NOMO-1 treated with DMSO at 0.1 percent for 48 hours (cell line): Measurements from ENCODE around the gene PHACTR4.
"Not testable (repeated sequence)": the region's sequence is repeated elsewhere in the genome, so short reads cannot be mapped to it uniquely, and the experiment has no call there.

ENCODE experiments used
- DNase-seq: peaks from one replicate; lab custom pipeline; 2025; ENCODE audit not compliant: unreplicated experiment; lab: John Stamatoyannopoulos, UW

Gene PHACTR4

DNA sequence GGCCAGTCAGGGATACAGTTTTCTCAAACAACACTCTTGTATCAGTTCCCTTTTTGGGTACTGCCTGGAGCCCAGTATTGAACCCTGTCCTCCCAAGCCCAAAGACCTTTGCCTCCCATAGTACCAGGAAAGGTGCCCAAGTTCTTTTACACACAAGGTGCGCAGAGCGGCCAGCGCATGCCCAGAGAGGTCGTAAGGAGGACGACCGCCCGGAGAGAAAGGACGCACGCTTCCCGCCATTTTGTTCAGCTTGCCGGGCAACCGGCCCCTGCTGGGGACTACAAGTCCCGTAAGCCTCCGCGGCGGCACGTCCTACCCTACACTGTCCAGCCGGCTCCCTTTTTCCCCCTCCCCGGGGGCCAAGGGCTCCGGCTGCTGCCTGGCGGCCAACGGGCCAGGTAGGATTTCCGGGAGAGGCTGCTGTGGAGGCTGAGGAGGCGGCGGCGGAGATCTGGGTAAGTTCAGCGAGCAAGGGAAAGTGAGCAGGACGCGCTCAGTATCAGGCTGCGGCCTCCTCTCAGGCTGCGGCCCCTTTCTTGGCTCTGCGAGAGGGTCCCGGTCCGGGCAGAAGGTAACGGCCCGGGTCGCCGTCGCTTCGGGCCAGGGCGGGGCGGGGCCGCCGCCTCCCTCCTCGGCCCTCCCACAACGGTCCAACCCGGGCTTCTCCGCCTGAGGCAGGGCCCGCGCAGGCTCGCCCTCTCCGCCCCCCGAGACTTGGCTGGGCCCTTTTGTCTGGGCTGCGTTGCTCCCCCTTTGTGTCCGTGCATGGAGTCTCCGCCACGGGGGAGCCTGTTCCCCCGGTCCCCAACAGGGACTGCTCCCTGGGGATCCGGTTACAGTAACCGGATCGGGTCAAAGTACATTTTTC is at the start of gene PHACTR4:
TSS of gene PHACTR4 (plus strand) at position 370 of the 868 bp plus-strand sequence. CDS start 37,708 bp downstream, outside the sequence.
- peak; percentile 79 for DNase-seq

DNA sequence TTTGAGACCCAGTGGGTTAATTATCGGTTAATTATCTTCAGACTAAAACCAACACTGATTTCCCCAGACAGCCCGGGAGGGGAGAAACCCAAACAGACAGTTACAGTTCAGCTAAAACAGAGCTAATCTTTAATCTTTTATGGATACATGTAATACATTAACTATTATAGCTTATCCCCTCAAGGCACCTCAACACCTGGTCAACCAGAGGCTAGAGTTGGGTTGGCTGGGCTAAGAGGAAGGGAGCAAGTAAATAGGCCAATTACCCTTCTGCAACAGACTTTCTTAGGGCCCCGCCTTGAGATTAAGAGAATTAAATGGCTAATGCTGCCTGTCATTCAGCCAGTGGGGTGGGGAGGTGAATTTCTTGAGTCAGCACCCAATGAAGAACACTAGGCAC is 47.3 kb upstream of the PHACTR4 start:
- DNase-seq: no peak

DNA sequence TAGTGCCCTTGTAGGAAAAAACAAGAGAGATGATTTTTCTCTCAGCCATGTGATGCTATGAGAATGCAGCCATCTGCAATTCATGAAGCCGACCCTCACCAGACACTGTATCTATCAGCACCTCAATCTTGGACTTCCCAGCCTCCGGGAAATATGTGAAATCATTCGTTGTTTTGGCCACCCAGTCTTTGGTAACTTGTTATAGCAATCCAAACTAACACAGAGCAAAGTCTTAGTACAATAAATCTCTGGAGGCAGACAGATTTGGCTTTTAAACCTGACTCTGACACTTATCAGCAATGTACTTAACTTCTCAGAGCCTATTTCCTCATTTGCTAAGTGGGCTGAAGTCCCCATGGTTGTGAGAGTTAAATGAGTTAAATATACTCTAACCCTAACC is 45.8 kb upstream of the PHACTR4 start:
- peak; percentile 44 for DNase-seq

DNA sequence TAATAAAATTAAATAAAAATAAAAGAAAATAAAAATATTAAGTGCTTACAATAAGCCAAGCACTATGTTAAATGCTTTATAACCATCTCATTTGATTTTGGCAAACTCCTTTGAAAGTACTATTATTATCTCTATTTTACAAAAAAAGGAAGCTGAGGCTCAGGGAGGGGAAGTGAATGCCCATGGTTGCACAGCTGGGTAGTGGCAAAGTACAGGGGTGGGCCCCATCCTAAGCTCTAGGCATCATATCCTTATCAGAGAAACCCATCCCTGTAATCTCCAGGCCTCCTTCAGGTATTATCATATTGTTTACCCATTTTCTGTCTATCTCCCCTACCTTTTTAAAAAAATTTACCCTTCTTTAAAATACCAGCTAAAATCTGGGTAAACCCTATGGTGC is 43.0 kb upstream of the PHACTR4 start:
- peak; percentile 57 for DNase-seq

DNA sequence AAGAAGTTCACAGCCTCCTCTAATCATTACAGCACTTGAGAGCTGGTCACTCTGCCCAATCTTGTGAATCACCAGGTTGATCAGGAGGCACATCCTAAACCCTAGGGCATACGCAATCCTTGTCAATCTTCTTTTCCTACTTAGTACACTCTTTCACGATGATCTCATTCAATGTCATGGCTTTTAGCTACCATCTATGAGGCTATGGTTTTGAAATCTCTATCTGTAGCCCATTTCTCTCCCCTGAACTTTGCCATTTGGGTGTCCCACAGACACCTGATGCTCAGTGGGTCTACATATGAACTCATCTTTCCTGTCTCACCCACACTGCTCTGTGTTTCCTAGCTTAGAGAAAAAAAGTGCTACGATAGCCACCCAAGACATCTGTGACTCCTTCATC is 42.6 kb upstream of the PHACTR4 start:
- peak; percentile 25 for DNase-seq

DNA sequence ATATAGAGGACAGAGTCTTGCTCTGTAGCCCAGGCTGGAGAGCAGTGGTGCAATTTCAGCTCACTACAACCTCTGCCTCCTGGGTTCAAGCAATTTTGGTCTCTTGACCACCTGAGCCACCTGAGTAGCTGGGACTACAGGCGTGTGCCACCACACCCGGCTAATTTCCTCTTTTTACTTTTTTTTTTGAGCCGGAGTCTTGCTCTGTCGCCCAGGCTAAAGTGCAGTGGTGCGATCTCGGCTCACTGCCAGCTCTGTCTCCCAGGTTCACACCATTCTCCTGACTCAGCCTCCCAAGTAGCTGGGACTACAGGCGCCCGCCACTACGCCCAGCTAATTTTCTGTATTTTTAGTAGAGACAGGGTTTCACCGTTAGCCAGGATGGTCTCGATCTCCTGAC is 42.1 kb upstream of the PHACTR4 start:
- not testable (repeated sequence) for DNase-seq

DNA sequence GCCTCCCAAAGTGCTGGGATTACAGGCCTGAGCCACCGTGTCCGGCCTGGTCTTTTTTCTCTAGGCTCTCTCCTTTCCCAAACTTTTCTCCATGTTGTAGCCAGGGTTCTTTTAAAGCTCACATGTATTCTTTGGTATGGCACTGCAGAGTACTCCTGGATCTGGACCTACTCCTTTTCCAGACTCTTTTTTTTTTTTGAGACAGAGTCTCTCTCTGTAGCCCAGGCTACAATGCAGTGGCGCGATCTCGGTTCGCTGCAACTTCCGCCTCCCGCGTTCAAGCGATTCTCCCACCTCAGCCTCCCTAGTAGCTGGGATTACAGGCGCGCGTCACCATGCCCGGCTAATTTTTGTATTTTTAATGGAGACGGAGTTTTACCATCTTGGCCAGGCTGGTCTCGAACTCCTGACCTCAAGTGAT is 41.3 kb upstream of the PHACTR4 start:
- no peak for DNase-seq

DNA sequence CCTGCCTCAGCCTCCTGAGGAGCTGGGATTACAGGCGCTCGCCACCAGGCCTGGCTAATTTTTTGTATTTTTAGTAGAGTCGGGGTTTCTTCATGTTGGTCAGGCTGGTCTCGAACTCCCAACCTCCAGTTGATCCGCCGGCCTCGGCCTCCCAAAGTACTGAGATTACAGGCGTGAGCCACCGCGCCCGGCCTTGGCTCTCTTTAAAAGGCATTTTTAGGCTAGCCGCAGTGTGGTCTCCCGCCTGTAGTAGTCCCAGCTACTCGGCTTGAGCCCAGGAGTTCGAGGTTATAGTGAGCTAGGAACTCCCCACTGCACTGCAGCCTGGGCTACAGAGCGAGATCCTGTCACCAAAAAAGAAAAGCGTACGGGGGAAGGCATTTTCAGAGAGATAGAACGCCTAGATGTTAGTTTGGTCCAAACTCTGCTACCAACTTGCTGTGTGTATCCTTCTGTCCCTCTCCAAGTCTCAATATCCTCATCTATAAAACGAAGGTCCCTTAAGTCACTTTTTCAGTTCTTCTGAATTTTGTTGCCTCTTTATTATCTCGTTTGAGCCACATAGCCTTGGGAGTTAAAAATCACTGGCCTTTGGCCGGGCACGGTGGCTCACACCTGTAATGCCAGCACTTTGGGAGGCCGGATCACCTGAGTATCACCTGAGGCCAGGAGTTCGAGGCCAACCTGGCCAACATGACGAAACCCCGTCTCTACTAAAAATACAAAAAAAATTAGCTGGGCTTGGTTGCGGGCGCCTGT is 40.0 kb upstream of the PHACTR4 start:
- peak; percentile 31 for DNase-seq

DNA sequence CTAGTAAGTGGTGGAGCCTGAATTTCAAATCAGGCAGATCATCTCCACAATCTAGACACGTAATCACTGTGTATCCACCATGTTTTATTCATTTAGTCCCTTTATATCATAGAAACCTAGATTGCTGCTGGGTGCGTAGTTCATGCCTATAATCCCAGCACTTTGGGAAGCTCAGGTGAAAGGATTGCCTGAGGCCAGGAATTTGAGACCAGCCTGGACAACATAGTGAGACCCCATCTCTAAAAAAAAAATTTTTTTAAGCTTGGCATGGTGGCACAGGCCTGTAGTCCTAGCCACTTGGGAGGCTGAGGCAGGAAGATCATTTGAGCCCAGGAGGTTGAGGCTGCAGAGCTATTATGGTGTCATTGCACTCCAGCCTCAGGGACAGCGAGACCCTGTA is 30.6 kb upstream of the PHACTR4 start:
- no peak for DNase-seq

DNA sequence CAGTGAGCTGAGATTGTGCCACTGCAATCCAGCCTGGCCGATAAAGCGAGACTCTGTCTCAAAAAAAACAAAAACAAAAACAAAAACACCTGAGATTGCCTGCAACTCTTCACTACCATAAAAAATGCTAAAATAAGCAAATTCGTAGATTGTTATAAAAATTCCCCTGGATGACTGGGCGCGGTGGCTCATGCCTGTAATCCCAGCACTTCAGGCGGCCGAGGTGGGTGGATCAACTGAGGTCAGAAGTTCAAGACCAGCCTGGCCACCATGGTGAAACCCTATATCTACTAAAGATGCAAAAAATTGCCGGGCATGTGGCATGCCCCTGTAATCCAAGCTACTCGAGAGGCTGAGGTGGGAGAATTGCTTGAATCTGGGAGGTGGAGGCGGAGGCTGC is 30.0 kb upstream of the PHACTR4 start:
- no peak for DNase-seq

DNA sequence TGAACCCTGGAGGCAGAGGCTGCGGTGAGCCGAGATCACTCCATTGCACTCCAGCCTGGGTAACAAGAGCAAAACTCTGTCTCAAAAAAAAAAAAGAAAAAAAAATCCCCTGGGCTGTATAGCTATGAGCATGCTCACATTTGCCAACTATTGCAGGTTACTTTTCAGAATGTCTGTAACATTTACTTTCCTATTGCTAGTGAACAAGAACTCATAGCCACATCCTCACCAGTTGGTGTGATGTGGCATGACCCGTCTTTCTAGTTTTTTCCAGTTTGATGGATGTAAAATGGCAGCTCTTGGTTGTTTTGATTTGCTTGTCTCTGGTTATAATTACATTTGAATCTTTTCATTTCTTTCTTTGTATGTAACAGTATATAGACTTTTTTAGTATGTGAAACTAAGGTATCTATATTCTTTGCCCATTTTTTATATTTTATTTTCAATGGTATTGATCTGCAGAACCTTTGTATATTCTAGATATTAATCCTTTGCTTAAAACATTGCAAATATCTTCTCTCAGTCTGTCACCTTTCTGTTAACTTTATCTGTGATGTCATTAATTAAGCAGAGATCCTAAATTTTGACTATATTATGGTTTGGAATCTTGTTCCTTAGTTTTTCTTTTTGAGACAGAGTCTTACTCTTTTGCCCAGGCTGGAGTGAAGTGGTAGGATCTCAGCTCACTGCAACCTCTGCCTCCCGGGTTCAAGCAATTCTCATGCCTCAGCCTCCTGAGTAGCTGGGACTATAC is 29.1 kb upstream of the PHACTR4 start:
- DNase-seq: no peak

DNA sequence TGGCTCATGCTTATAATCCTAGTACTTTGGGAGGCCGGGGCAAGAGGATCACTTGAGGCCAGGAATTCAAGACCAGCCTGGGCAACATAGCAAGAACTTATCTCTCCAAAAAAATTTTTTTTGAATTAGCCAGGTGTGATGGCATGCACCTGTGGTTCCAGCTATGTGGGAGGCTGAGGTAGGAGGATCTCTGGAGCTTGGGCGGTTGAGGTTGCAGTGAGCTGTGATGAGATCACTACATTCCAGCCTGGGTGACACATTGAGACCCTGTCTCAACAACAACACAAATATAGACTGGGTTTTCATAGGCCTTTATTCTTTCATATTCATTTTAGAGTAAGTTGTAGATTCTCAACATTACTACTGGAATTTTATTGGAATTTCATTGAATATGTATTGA is 27.9 kb upstream of the PHACTR4 start:
- DNase-seq: no peak

DNA sequence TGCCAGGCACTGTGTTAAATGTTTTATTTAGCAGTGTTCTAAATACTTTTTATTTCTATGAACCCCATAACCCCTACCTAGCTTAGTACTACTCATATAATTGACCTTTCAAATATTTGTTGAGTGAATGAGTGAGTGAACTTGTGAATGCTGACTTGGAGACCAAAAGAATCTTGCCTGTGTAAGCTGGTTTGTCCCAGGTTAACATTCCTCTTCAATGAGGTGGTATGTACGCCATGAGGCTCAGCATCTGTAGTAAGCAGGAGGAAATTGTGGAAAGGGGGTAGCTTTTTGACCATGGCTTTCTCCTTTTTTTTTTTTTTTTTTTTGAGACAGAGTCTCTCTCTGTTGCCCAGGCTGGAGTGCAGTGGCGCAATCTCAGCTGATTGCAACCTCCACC is 26.1 kb upstream of the PHACTR4 start:
- no peak for DNase-seq

DNA sequence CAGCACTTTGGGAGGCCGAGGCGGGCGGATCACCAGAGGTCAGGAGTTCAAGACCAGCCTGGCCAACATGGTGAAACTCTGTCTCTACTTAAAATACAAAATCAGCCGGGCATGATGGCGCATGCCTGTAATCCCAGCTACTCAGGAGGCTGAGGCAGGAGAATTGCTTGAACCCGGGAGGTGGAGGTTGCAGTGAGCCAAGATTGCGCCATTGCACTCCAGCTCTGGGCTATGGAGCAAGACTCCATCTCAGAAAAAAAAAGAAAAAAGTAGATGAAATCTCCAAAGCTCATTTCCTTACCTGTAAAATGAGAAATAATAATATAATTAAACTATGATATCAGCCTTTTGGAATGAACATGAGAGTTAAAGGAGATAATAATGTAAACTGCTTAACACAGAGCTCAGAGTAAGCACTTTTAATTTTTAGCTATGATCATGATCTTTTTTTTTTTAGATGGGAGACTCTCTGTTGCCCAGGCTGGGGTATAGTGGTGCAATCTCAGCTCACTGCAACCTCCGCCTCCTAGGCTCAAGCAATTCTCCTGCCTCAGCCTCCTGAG is 16.2 kb upstream of the PHACTR4 start:
- not testable (repeated sequence) for DNase-seq

DNA sequence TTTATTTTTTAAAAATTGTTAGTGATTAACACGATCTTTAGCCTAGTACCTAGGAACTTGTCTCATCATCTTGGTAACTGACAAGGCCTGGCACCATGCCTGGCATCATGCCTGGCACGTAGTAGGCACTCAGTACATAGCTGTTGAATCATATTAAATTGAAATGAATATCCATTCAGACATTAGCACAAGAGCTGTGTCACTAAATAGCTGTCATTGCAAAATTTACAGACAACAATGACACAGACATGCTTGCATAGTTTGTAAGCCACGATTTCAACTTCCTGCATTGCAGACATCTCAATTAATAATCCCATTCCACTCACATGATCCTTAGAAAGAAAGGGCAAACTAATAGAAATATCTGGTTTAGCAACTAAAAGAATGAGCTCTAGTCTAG is 15.4 kb upstream of the PHACTR4 start:
- no peak for DNase-seq

DNA sequence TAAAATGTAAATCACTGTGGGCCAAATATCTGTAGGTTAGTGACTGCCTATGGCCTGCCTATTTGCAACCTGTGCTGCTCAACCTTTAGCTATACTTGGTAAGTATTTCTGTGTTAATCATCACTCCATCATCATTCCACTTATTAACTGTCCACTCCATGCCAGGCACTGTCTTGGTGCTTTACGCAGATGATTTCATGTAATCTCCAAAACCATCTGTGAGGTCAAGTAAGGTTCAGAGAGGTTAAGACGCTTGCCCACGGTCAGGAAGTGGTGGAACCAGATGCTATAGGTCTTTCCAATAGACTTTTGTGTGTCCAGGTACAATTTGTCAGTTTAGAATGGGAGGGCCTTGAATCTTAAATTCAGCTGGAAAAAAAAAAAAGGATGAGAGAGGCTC is 10.8 kb upstream of the PHACTR4 start:
- DNase-seq: no peak

DNA sequence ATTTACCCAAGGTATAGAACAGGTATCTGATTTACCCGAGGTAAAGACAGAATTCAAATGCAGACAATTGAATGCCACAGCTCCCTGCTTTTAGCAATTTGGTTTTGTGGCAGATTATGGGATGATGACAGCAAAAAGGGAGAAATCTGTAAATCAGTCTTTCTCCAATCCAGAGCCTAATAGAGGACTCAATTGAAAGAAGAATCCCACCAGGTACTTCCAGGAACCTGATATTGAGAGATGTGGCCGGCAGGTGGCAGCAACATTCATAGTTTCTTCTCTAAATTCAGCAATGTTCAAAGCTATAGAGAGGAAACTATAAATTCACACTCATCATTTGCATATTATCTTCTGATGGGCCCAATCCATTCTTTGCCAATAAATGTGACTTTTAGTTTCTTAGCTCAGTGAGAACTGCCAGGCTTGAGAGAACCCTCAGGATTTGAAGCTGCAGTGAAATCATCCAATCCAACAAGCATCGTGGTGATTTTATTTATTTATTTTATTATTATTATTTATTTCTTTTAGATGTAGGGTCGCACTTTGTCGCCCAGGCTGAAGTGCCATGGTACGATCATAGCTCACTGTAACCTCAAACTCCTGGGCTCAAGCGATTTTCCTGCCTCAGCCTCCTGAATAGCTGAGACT is 9.8 kb upstream of the PHACTR4 start:
- peak; percentile 71 for DNase-seq

DNA sequence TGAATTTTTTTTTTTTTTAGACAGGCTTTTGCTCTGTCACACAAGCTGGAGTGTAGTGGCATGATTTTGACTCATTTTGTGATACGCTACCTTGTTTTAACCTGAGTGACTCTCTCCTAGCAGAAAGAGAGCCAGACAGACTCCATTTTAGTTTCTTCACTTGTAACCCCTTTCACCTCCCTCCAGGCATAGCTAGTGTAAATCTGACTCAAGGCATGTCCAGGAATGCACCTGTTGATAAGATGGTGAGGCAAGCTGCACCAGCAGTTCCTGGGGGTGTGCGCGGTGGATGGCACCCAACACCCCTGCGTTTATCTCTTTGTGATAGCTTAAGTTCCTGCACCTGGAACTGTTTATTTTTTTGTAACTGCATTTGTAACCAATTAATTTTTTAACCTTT is 4.7 kb upstream of the PHACTR4 start:
- no peak for DNase-seq

DNA sequence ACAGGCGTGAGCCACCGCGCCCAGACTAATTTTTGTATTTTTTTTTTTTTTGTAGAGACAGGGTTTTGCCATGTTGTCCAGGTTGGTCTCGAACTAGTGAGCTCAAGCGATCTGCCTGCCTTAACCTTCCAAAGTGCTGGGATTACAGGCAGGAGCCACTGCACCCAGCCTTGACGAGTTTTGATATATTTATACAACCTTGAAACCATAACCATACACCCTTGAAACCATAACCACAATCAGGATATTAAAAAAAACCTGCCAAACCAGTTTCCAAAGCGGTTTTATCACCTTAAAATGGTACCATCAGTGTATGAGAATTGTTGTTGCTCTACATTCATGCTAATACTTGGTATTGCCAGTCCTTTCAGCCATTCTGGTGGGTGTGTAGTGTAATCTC is 3.7 kb upstream of the PHACTR4 start:
- no peak for DNase-seq

DNA sequence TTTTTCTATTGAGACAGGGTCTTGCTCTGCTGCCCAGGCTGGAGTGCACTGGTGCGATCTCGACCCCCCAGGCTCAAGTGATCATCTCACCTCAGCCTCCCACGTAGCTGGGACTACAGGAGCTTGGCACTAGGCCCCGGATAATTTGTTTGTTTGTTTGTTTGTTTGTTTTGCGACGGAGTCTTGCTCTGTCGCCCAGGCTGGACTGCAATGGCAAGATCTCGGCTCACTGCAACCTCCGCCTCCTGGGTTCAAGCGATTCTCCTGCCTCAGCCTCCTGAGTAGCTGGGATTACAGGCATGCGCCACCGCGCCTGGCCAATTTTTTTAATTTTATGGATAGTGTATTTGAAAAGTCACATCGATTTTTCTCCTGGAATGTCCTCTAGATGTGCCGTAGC is 932 bp upstream of the PHACTR4 start:
- not testable (repeated sequence) for DNase-seq
